GM12892 (cell line): ENCODE results near the gene NSMCE1.

Experiments used
- POLR2A ChIP-seq: IDR thresholded peaks from 2 replicates; pipeline ENCODE4 v1.6.1; 2011; ENCODE audit warnings: low read depth, low read length, control low read depth
- POLR2AphosphoS5 ChIP-seq: IDR thresholded peaks from 2 replicates; pipeline ENCODE4 v1.6.1; 2011; ENCODE audit warnings: low read depth, low read length, control low read depth
- TAF1 ChIP-seq: IDR thresholded peaks from 2 replicates; pipeline ENCODE4 v1.6.1; 2011; ENCODE audit warnings: low read depth, mild to moderate bottlenecking, control low read depth, low read length, borderline replicate concordance

GRCh38 chr16:27234603-27235002, 34.0 kb downstream of the NSMCE1 start:
- TF ChIP-seq POLR2A: no peak
- no peak for TF ChIP-seq POLR2AphosphoS5
- TF ChIP-seq TAF1: no peak
